Hindlimb muscle (tissue), 1 donor: ENCODE measurements around the gene ENOX1. TPM values are rescaled to one million over a fixed set of nuclear protein-coding genes. Genes with fewer than 3 reads are reported as not detected.

Experiments used
- DNase-seq: peaks from one replicate; pipeline ENCODE4 v3.0.0-alpha.2; 2013
- polyA plus RNA-seq: library from polyadenylated mRNA; unstranded; fragments of 120-200 nt; gene quantifications from one replicate; pipeline ENCODE4 v1.2.1, GENCODE V29; 2013; ENCODE audit not compliant: insufficient read length

Gene ENOX1
- polyA plus RNA-seq, 1 donor = 8.4 TPM

GRCh38 chr13:43737392-43737923, 49.3 kb downstream of the ENOX1 start:
- no peak for DNase-seq

- no peak for DNase-seq
Observed at GRCh38 chr13:43732726-43733125, 54.0 kb downstream of the ENOX1 start.

- peak; percentile 24 for DNase-seq
Observed at GRCh38 chr13:43731296-43731695, 55.5 kb downstream of the ENOX1 start.

GRCh38 chr13:43730642-43731041, 56.1 kb downstream of the ENOX1 start:
- peak; percentile 30 for DNase-seq

GRCh38 chr13:43728421-43728820, 58.4 kb downstream of the ENOX1 start:
- DNase-seq = no peak

- DNase-seq = no peak
Observed at GRCh38 chr13:43727856-43728255, 58.9 kb downstream of the ENOX1 start.

GRCh38 chr13:43725460-43725859, 61.3 kb downstream of the ENOX1 start:
- DNase-seq = no peak

- no peak for DNase-seq
Observed at GRCh38 chr13:43720780-43721397, 65.9 kb downstream of the ENOX1 start.

- peak; percentile 58 for DNase-seq
Observed at GRCh38 chr13:43698758-43699157, 88.0 kb downstream of the ENOX1 start.

- DNase-seq = no peak
Observed at GRCh38 chr13:43698009-43698408, 88.8 kb downstream of the ENOX1 start.

- no peak for DNase-seq
Observed at GRCh38 chr13:43697323-43697722, 89.4 kb downstream of the ENOX1 start.

GRCh38 chr13:43694146-43694664, 92.6 kb downstream of the ENOX1 start:
- peak; percentile 45 for DNase-seq

- DNase-seq = no peak
Observed at GRCh38 chr13:43693639-43694038, 93.1 kb downstream of the ENOX1 start.

- DNase-seq = no peak
Observed at GRCh38 chr13:43688227-43688907, 98.4 kb downstream of the ENOX1 start.

GRCh38 chr13:43687038-43687437, 99.7 kb downstream of the ENOX1 start:
- no peak for DNase-seq

GRCh38 chr13:43686557-43686956, 100.2 kb downstream of the ENOX1 start:
- DNase-seq = peak; percentile 74

GRCh38 chr13:43684963-43685725, 101.6 kb downstream of the ENOX1 start:
- no peak for DNase-seq

GRCh38 chr13:43682701-43683100, 104.1 kb downstream of the ENOX1 start:
- no peak for DNase-seq

GRCh38 chr13:43676320-43676719, 110.5 kb downstream of the ENOX1 start:
- DNase-seq = no peak

- no peak for DNase-seq
Observed at GRCh38 chr13:43675577-43675976, 111.2 kb downstream of the ENOX1 start.

GRCh38 chr13:43669964-43670363, 116.8 kb downstream of the ENOX1 start:
- no peak for DNase-seq

- no peak for DNase-seq
Observed at GRCh38 chr13:43669101-43669500, 117.7 kb downstream of the ENOX1 start.

GRCh38 chr13:43666403-43666802, 120.4 kb downstream of the ENOX1 start:
- DNase-seq = no peak
